VCaP (cell line): Measurements from ENCODE around the gene FRMD7.
A peak's percentile ranks its signal among the peaks of the same experiment; 100 is the strongest.

ENCODE experiments used
- H3K27ac ChIP-seq: fragments of 450-650 bp; 2 replicates; pipeline ENCODE4 v1.5.1; 2017
- TF ChIP-seq, protein P1 (sequence below): fragments of 450-650 bp; conservative IDR thresholded peaks from 2 replicates; pipeline ENCODE4 v1.5.1; 2017; ENCODE audit warnings: mild to moderate bottlenecking, moderate library complexity

FRMD7 gene

DNA sequence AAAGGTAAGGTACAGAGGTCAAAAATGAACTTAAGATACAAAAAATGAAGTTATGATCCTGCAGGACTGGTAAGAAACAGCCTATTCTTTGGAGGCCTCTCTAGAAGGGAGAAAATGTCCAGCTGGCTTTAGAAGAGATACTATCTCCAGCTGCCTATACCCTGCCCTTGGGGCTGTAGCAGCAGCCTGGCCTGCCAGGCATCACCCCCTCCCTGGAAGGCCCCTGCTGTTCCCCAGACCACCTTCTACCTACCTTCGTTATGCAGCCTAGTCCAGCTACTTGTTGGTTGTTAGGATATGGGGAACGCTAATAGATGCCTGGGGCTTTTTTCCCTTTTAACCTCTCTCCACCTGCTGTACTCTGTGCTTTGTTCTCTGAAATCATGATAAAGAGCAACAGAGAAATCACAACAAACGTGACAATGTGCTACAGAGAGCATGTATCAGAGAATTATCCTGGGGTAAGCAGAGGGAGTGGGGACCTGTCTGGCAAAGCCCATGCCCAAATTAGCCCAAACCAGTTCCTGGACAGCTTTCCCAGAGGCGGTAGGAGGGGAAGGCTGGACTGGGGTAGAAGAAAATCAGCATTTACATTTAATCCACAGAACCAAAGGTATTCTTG, 34.5 kb downstream of the FRMD7 start:
- H3K27ac ChIP-seq = no peak overlapping the region
- TF ChIP-seq, protein P1, sequence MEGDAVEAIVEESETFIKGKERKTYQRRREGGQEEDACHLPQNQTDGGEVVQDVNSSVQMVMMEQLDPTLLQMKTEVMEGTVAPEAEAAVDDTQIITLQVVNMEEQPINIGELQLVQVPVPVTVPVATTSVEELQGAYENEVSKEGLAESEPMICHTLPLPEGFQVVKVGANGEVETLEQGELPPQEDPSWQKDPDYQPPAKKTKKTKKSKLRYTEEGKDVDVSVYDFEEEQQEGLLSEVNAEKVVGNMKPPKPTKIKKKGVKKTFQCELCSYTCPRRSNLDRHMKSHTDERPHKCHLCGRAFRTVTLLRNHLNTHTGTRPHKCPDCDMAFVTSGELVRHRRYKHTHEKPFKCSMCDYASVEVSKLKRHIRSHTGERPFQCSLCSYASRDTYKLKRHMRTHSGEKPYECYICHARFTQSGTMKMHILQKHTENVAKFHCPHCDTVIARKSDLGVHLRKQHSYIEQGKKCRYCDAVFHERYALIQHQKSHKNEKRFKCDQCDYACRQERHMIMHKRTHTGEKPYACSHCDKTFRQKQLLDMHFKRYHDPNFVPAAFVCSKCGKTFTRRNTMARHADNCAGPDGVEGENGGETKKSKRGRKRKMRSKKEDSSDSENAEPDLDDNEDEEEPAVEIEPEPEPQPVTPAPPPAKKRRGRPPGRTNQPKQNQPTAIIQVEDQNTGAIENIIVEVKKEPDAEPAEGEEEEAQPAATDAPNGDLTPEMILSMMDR = no peak

DNA sequence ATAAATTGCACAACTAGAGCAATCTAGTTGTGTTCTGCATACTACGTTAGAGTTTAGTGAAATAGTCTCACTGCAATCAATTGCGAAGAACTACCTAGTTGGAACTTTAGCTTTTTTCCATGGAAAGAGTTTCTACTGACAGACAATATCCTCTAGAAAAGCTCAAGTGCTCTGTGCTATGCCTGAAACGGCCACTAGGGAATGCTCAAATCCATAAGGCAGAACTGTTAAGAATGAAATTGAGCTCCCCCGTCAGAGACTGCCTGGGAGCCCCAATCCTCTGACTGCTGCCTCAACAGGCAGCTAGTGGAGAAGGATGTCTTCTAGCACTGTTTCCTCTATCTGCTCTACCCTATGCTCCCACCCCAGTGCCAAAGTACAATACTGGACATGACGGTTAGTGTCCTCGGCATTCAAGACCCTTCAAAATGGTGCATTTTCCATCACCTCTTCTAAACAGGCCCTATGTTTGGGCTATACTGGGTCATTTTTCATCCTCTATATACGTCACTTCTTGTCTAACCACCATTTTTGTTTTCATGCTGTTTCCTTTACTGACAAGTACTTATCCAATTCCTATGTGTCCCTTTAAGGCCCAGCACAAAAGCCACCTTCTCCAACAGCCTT, 35.3 kb downstream of the FRMD7 start:
- TF ChIP-seq, protein P1 = peak; percentile 81

DNA sequence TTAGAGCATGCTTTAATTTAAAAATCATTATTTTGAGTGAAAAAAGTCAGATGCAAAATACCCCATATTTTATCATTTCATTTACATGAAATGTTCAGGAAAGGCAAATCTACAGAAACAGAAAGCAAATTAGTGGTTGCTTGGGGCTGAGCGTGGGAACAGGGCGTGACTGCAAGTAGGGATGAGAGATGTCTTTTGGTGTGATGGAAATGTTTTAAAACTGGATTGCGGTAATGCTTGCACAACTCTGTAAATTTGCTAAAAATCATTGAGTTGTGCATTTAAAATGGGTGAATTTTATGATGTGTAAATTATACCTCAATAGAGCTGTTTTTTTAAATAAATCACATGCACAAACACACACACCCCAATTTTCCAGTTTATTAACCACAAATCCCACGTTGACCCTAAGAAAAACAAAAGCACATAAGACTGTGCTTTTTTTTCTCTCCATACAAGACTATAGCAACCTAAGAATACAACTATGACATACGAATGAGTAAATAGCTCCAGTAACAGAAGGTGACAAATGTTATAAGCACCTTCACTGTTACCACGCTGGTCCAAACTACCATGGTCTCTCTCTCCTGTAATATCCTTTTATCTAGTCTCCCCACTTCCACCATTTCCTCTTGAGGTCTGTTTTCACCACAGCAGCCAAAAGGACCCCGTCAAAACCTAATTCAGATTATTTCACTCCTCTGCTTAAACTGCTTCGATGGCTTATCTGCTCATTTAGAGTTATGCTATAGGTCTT, 37.2 kb downstream of the FRMD7 start:
- no peak overlapping the region for H3K27ac ChIP-seq
- TF ChIP-seq, protein P1 = no peak

More for the DNA sequence above, 35.3 kb downstream of the FRMD7 start:
- no peak overlapping the region for H3K27ac ChIP-seq

DNA sequence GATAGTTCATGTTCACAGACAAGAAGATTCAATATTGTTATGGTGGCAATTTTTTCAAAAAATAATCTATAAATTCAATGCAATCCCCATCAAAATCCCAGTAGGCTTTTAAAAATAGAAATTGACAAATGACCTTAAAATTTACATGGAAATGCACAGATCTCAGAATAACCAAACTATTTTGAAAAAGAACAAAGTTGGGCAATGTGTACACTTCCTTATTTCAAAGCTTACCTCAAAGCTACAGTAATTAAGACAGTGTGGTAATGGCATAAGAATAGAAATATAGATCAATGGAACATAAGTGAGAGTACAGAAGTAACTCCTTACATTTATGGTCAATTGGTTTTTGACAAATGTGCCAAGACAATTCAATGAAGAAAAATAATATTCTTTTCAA, 39.0 kb downstream of the FRMD7 start:
- H3K27ac ChIP-seq = no peak overlapping the region
- TF ChIP-seq, protein P1 = no peak

DNA sequence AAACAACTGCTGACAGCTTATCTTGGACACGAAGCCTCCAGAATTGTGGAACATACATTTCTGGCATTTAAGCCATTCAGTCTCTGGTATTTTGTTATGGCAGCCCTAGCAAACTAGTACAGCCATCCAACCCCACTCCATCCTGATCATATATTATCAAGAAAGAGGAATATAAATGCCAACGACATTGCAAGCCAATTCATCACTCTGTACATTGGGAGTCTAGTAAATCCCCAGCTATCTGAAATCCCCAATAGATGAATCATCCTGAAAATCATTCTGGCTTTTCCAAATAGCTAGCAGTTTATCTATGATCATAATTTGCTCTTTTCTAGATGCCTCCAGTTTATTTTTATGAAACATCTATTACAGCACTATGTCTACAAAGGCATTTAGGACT, 41.1 kb downstream of the FRMD7 start:
- no peak overlapping the region for H3K27ac ChIP-seq
- TF ChIP-seq, protein P1 = no peak

DNA sequence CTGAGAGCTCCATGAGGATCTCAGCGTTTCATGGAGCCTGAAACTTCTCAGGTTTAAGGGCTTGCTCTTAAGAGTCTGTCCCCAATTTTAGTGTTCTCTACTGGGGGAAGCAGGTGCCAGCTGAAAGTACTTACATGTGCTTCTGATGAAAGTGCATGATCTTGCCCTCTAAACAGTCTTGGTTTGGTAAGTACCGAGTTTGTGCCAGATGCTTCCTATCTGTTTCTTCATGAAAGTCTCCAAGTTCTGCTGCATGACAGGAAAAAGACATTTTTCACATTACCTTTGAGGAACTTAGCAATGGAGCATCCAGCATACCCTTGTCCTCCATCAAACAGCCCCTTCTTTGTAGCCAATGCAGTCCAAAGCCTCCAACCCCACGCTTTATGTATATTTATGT, 42.0 kb downstream of the FRMD7 start:
- TF ChIP-seq, protein P1 = no peak
- no peak overlapping the region for H3K27ac ChIP-seq

DNA sequence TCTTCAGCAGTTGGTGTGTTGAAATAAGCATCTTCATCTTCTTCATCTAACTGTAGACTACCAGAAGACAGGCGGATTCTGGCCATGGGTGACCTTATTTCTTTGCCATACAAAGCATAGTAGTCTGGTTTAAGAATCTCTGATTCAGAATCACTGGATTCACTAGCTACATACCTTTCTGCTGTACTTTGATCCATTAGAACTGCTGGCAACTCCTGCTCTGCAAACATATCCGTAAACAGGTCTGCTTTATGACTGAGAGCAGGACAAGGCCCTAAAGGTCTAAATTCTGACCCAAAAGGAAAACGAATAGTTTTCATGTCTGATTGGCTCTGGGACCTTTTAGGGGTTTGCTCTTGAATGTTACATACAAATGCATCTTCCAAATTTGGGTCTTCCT, 49.9 kb downstream of the FRMD7 start:
- TF ChIP-seq, protein P1 = no peak
- no peak overlapping the region for H3K27ac ChIP-seq
